Endodermal cell (in vitro differentiated cells): Measurements from ENCODE around the gene IL16. TPM values are rescaled to one million over a fixed set of nuclear protein-coding genes. Genes with fewer than 3 reads are reported as not detected.

ENCODE experiments used
- DNase-seq: peaks from one replicate; pipeline ENCODE4 v3.0.0-alpha.2; 2017
- H3K27ac ChIP-seq: 2 replicates; pipeline ENCODE4 v1.5.1; 2013; ENCODE audit warnings: mild to moderate bottlenecking, low read depth, low read length, moderate library complexity
- H3K27me3 ChIP-seq: 2 replicates; pipeline ENCODE4 v1.6.1; 2013; ENCODE audit warnings: mild to moderate bottlenecking, low read length, moderate library complexity; ENCODE audit not compliant: insufficient read depth, control insufficient read depth, poor library complexity, severe bottlenecking
- H3K36me3 ChIP-seq: 2 replicates; pipeline ENCODE4 v1.7.0; 2013; ENCODE audit warnings: mild to moderate bottlenecking, low read length, moderate library complexity; ENCODE audit not compliant: control insufficient read depth, insufficient read depth
- H3K4me1 ChIP-seq: one replicate; pipeline ENCODE4 v1.7.0; 2013; ENCODE audit warnings: low read length; ENCODE audit not compliant: control insufficient read depth, insufficient read depth
- H3K4me3 ChIP-seq: 2 replicates; pipeline ENCODE4 v1.5.1; 2013; ENCODE audit warnings: mild to moderate bottlenecking, low read length, moderate library complexity
- H3K9ac ChIP-seq: 2 replicates; pipeline ENCODE4 v1.6.1; 2013; ENCODE audit warnings: mild to moderate bottlenecking, low read length, moderate library complexity; ENCODE audit not compliant: poor library complexity, severe bottlenecking; ENCODE audit errors: extremely low read depth
- H3K9me3 ChIP-seq: 2 replicates; pipeline ENCODE4 v1.6.1; 2013; ENCODE audit warnings: mild to moderate bottlenecking, low read length, moderate library complexity; ENCODE audit not compliant: control insufficient read depth
- H3K27ac Mint-ChIP-seq: 2 replicates; pipeline ENCODE4 v1.8.0; 2020; ENCODE audit warnings: mixed read lengths
- H3K27me3 Mint-ChIP-seq: 2 replicates; pipeline ENCODE4 v1.8.0; 2021; ENCODE audit warnings: mild to moderate bottlenecking, mixed read lengths; ENCODE audit not compliant: insufficient read depth
- H3K36me3 Mint-ChIP-seq: 2 replicates; pipeline ENCODE4 v1.8.0; 2020; ENCODE audit warnings: low read depth, mixed read lengths
- H3K4me1 Mint-ChIP-seq: 2 replicates; pipeline ENCODE4 v1.8.0; 2020; ENCODE audit warnings: mixed read lengths
- H3K4me3 Mint-ChIP-seq: 2 replicates; pipeline ENCODE4 v1.8.0; 2020; ENCODE audit warnings: mild to moderate bottlenecking, moderate library complexity, mixed read lengths
- H3K9me3 Mint-ChIP-seq: 2 replicates; pipeline ENCODE4 v1.8.0; 2020; ENCODE audit warnings: mild to moderate bottlenecking, mixed read lengths
- CTCF ChIP-seq: fragments of 200-600 bp; sonication (generic); conservative IDR thresholded peaks from 2 replicates; pipeline ENCODE4 v1.5.0; 2021; ENCODE audit warnings: antibody characterized with exemption, mild to moderate bottlenecking
- WGBS, 2 experiments: methylation state at CpG; one replicate each; pipeline versions ENCODE4 v1.1.5 to v1.1.7; 2013; ENCODE audit warnings: missing lambda C conversion rate in 2 of 2, mixed read lengths in 1 of 2; ENCODE audit not compliant: insufficient coverage in 1 of 2, insufficient read length in 1 of 2; 5-methylcytosine and 5-hydroxymethylcytosine counted together
- total RNA-seq, 2 donors: library from RNA; stranded (reverse); fragmentation: NEBNext Ultra II Directional in 1 of 2; extraction: Animal tissue kit (Norgen Biotek cat#: 25700) in 1 of 2; gene quantifications; 2 replicates in 1 of 2; 3 replicates in 1 of 2; pipeline ENCODE4 v1.2.1, GENCODE V29; 2021

IL16 gene
- total RNA-seq, 2 donors from 2014 or later, result 0.13 to 0.24 TPM

DNA sequence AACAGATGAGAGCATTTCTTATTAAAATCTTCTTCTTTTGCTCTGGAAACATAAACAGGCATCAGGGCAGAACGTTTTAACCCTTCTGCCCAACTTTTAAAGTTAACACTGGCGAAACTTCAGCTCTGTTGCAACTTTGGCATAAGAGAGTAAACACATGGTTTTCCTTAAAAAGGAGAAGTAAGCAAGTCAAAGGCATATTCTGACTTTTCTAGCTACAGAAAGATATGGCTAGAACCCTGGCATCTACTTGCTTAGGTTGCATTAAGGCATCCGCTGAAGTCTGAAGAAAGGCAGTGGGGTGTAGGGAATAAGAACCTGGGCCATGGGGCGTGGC, 13.3 kb upstream of the IL16 start:
- H3K27ac ChIP-seq, result no peak overlapping the region
- no peaks in the 10 kb centered on the region for H3K27me3 ChIP-seq
- DNase-seq, result no peak
- no peak overlapping the region for H3K9ac ChIP-seq
- Mint-ChIP-seq H3K27ac (no peak overlapping the region), H3K9me3 (no peaks in the 10 kb centered on the region), H3K36me3 (no peaks in the 10 kb centered on the region), H3K4me1 (no peaks in the 10 kb centered on the region), H3K4me3 (no peak overlapping the region), H3K27me3 (peaks cover 5% of the 10 kb centered on the region)
- H3K4me3 ChIP-seq, result no peak overlapping the region
- no peaks in the 10 kb centered on the region for H3K36me3 ChIP-seq
- H3K4me1 ChIP-seq, result no peaks in the 10 kb centered on the region
- WGBS, 2 experiments, result 77 to 83% methylated on average over 3 to 4 of the region's 4 CpGs
- TF ChIP-seq CTCF, result no peak
- no peaks in the 10 kb centered on the region for H3K9me3 ChIP-seq

GRCh38 chr15:81184188-81184587, 12.5 kb upstream of the IL16 start:
- no peak for DNase-seq
- no peaks in the 10 kb centered on the region for H3K27me3 ChIP-seq
- no peaks in the 10 kb centered on the region for H3K9me3 ChIP-seq
- Mint-ChIP-seq H3K4me1 (no peaks in the 10 kb centered on the region), H3K9me3 (no peaks in the 10 kb centered on the region), H3K4me3 (no peak overlapping the region), H3K36me3 (no peaks in the 10 kb centered on the region), H3K27ac (no peak overlapping the region), H3K27me3 (peaks cover 5% of the 10 kb centered on the region)
- no peak overlapping the region for H3K4me3 ChIP-seq
- TF ChIP-seq CTCF, result no peak
- H3K36me3 ChIP-seq, result no peaks in the 10 kb centered on the region
- H3K27ac ChIP-seq, result no peak overlapping the region
- no peak overlapping the region for H3K9ac ChIP-seq
- H3K4me1 ChIP-seq, result no peaks in the 10 kb centered on the region
- 72 to 93% methylated on average over 2 to 5 of the region's 5 CpGs for WGBS, 2 experiments

DNA sequence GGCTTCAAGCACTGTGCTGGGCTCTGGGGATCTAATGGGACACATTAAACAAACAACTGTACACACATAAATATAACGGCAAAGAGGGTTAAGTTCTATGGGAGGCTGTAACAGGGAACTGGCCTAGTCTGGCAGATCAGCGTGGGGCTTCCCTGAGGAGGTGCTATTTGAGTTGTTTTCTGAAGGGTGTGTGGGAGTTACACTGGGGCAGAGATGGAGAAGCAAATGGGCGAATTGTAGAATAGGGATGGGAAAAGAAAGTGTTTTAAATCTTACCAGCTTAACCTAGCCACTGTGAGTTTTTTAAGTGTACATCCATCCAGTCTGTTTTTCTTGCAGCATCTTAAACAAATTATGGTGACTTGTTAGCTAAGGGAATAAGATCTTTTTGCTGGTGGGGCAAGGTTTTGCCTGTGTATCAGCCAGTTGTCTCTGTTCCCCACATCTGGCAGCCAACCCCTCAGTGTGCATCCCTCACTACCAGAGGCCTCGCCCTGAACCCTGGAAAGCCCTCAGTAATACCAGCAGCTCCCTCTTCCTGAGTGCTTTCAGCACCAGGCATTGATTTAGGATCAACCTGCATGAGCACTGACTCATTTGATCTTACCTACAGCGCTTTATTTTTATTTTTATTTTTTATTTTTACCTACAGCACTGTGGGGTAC, 10.9 kb upstream of the IL16 start:
- WGBS, 2 experiments, result 75 to 92% methylated on average over 2 to 5 of the region's 5 CpGs
- Histone ChIP-seq H3K4me3 (no peak overlapping the region), H3K9me3 (no peaks in the 10 kb centered on the region), H3K36me3 (no peaks in the 10 kb centered on the region), H3K27me3 (no peaks in the 10 kb centered on the region), H3K27ac (no peak overlapping the region), H3K4me1 (no peaks in the 10 kb centered on the region), H3K9ac (no peak overlapping the region)
- no peak for DNase-seq
- Mint-ChIP-seq H3K4me1 (no peaks in the 10 kb centered on the region), H3K36me3 (no peaks in the 10 kb centered on the region), H3K4me3 (no peak overlapping the region), H3K27me3 (peaks cover 5% of the 10 kb centered on the region), H3K9me3 (no peaks in the 10 kb centered on the region), H3K27ac (no peak overlapping the region)
- no peak for TF ChIP-seq CTCF
